KG1 (cell line): ENCODE data around the gene VPS18.
A peak's percentile ranks its signal among the peaks of the same experiment; 100 is the strongest.

Source experiments
- DNase-seq: peaks from one replicate; lab custom pipeline; 2025; lab: John Stamatoyannopoulos, UW

The VPS18 gene

GRCh38 chr15:40936709-40937666, 42.7 kb downstream of the VPS18 start:
- no peak for DNase-seq

- no peak for DNase-seq
Measured at GRCh38 chr15:40937762-40938535, 43.7 kb downstream of the VPS18 start.

GRCh38 chr15:40938536-40938870, 44.3 kb downstream of the VPS18 start:
- DNase-seq = no peak

GRCh38 chr15:40940296-40940801, 46.1 kb downstream of the VPS18 start:
- DNase-seq = no peak

GRCh38 chr15:40941068-40941527, 46.8 kb downstream of the VPS18 start:
- DNase-seq = no peak

- DNase-seq = no peak
Measured at GRCh38 chr15:40941528-40942336, 47.5 kb downstream of the VPS18 start.

- no peak for DNase-seq
Measured at GRCh38 chr15:40942337-40942854, 48.1 kb downstream of the VPS18 start.

- no peak for DNase-seq
Measured at GRCh38 chr15:40942878-40943277, 48.6 kb downstream of the VPS18 start.

- no peak for DNase-seq
Measured at GRCh38 chr15:40943764-40944365, 49.6 kb downstream of the VPS18 start.

- DNase-seq = no peak
Measured at GRCh38 chr15:40944510-40945296, 50.5 kb downstream of the VPS18 start.

GRCh38 chr15:40948706-40949473, 54.6 kb downstream of the VPS18 start:
- no peak for DNase-seq

GRCh38 chr15:40949756-40950207, 55.5 kb downstream of the VPS18 start:
- no peak for DNase-seq

GRCh38 chr15:40951764-40952163, 57.5 kb downstream of the VPS18 start:
- no peak for DNase-seq

GRCh38 chr15:40952301-40952900, 58.2 kb downstream of the VPS18 start:
- DNase-seq = no peak

- peak; percentile 90 for DNase-seq
Measured at GRCh38 chr15:40952901-40953712, 58.9 kb downstream of the VPS18 start, which contains the start of gene CHAC1. Gene CHAC1, plus strand, starts transcription at chr15:40953471. Its CDS starts 113 bp downstream, at chr15:40953584.
